COLO668 (cell line): ENCODE data around the gene ASB4.

ENCODE experiments used
- DNase-seq: peaks from one replicate; lab custom pipeline; 2025; ENCODE audit not compliant: unreplicated experiment; lab: John Stamatoyannopoulos, UW

Gene ASB4

DNA sequence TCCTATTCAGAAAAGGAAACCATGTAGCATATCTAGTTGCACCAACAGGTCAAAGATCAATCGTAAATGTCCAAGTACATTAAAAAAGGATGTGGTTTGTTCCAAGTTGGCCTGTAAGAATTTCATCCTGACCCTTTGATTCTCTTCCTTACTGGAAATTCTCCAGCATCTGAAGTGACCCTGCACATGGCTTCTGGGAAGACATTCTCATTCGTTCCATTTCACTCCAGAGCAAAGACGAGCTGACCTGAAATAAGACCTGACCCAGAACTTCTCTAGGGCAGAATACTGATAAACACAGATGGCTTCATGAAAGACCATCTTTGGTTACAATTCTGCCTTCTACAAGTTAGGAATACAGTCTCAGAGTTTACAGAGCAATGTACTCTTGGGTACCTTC is 39.8 kb downstream of the ASB4 start:
- DNase-seq: no peak

DNA sequence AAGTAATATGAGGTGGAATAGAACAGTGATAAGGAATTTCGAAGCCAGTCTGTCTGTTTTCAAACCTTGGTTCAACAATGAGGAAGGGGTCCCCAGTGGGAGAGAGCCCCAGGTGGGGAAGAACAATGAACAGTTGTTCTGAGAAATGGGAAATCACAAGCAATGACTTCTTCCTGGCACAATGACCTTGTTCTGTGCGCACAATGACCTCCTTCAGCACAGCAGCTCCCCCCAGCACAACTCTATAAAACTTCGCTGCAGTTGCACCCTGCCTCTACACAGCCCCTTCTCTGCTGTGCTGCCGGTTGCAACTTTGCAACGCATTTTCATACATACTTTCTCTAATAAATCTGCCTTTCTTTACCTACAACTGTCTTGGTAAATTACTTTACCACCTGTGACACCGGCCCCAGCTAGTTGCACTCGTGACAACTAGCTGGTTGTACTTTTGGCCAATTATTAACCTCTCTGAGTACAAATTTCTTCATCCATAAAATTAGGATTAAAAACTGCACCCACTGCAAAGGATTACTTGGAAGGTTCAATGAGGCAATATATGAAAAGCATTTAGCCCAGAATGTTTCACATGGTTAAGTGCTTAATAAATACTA is 40.5 kb downstream of the ASB4 start:
- DNase-seq: no peak

DNA sequence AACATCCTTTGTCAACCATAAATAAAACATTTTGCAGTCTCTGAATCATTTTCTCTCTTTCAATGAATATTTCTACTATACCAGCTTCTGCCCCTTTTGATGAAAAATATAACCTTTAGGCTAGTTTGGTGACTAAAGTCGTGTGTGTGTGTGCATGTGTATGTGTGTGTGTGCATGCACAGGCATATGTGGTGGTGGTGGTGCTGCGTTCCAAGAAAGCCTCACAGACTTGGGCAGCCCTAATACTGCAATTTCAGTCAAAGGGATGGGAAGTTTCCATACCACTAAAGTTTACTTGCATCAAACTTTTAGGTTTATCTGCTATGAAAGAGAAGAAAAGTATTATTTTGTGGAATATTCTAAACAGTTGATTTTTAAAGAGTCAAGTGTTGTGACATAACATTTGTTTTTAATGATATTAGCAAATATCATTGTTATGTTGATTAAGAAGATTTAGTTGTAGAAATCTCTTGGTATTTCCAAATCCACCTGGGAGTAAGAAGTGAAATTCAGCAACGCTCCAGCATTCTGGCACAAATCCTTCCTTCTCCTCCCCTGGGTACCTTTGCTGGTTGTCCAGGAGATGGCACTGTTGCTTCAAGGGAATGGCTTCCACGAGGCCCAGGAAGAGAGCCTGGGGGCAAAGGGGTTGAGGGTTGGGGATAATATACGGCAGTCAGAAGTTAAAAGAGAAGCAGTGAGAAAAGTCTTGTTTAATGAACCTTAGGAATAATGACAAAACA is 41.5 kb downstream of the ASB4 start:
- DNase-seq: peak; percentile 45

DNA sequence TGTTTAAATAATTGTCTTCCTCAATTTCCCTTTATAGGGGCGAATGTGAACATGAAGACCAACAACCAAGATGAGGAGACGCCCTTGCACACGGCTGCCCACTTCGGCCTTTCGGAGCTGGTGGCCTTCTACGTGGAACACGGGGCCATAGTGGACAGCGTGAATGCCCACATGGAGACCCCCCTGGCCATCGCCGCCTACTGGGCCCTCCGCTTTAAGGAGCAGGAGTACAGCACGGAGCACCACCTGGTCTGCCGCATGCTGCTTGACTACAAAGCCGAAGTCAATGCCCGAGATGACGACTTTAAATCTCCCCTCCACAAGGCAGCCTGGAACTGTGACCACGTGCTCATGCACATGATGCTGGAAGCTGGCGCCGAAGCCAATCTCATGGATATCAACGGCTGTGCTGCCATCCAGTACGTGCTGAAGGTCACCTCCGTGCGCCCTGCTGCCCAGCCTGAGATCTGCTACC is 42.1 kb downstream of the ASB4 start:
- DNase-seq: no peak

DNA sequence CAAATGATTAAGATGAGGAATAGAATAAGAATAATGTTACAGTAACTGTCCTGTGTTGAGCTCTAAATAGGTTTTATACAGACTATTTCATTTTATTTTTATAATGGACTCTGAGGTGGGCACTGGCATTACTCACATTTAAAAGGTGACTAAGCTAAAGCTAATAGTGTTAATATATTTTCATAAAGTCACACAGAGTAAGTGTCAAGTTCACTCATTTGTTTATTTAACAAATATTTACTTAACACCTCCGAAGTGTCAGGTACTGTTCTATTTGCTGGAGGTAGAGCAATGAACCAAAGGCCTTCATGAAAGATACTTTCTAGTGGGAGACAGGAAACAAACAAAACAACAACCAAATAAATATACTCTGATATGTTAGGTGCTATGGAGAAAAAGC is 44.0 kb downstream of the ASB4 start:
- DNase-seq: no peak

DNA sequence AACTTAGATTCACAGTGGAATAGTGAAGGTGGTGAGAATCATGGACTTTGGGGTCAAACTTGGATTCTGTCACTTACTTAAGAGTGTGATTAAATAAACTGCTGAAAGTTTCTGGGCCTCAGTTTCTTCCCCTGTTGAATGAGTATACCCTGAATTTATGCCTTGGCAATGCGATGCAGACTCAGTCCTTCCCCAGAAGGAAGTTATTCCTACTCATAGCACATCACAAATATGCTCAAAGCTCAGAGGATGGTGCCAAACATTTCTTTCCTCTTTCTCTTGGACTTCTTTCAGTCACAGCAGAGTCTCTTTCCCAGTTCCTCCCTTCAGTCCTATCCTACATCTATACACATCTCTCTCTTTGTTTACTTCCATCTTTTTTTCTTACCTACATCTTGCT is 45.1 kb downstream of the ASB4 start:
- DNase-seq: no peak

DNA sequence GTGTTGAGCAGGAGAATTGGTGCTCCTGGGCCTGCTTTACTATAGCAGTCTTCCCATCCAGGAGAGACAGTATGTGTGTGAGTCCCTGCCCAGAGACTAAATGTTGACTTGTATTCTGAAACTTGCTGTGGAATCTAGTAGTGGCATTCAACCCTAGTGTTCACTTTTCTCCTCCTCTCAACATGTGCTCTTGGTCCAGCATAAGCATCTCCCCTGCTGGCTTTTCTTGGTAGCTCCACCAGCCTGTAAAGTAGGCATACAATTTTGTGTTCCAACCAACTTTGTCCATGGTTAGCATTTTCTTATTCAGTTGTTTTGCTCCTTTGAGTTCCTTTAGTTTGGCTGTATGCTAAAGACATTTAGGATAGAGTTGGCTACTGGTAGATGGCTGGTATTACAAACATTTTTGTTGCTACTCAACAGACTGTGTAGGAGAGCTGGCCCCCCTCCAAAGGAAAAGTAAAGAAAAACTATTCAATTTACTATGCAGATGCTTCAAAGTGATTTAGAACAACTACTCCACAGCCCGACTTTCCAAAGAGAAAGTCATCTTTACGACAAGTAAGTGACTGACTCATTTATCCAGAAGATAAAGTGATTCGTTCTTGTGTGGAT is 46.0 kb downstream of the ASB4 start:
- DNase-seq: no peak

DNA sequence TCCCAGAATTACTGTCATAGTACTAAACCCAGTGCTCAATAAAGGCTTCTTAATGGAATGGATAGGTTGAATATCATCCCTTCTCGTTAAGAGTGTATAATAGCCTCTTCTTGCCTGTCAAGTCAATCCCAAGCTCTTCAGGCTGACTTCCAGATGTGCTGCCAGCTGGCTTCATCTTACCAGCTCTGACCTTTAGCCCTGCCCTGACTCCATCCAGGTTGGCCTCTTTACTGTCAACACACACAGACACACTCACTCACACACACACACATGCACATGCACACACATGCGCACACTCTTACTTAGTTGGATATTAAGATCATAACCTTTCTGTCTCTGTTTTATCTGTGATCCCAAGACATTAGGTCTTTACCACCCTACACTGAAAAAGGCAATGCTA is 49.1 kb downstream of the ASB4 start:
- no peak for DNase-seq

DNA sequence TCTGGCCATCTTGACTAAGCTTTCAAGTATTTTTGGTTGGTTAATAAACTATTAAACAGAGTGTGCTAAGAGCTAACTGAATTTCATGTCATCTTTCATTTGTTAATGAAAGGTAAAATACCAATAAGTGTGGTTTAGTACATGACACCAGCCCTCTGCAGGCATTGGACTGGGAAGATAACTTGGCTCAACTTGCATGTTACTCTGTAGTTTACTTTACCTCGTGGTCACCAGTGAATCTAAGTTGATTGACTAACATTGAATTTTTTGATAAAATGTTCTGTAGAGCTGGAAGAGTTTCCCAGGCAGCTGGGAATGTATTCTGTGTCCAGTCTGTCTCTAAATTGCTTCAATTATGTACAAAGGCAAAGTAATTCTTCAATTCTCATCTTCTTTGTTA is 49.9 kb downstream of the ASB4 start:
- no peak for DNase-seq

DNA sequence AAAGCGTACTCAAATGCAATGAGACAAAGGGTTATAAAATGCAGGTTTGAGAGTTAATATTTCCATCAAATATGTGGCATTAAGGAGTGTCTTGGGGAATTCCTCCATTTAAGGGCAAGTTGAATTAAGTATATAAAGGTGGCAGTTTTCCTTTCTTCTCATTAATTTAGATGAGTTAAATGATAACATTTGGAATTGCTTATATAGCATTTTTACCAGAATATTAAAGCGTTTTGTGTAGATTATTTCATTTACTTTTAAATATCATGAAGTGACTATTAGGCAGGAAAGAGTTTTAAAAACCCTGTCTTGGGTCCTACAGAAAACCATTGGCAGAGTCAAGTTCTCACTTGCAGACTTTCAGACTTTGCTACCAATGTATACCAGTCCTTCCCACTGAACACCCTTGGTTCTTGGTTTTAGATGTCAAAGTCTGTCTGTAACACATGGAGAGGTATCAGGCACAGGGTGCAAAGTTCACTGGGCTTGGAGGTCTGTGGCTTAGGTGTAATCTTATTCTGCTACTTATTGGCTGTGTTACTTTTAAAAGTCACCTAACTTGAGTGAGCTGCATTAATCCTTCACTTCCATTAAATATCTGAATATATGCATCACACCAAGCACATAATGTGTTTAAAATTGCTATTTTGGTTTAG is 51.0 kb downstream of the ASB4 start:
- no peak for DNase-seq

DNA sequence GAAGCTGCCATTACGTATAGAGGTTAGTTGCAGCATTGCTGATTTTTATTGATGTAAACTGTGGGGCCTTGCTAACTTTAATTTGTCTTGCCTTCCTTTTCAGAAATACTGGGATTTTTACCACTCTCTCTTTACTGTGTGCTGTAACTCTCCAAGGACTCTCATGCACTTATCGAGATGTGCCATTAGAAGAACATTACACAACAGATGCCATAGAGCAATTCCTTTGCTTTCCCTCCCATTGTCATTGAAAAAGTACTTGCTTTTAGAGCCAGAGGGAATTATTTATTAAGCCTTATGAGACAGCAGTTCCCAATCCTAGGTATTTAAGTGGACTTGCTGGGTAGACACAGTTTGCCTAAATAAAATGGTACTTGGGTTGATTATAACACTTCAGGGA is 51.7 kb downstream of the ASB4 start:
- no peak for DNase-seq

DNA sequence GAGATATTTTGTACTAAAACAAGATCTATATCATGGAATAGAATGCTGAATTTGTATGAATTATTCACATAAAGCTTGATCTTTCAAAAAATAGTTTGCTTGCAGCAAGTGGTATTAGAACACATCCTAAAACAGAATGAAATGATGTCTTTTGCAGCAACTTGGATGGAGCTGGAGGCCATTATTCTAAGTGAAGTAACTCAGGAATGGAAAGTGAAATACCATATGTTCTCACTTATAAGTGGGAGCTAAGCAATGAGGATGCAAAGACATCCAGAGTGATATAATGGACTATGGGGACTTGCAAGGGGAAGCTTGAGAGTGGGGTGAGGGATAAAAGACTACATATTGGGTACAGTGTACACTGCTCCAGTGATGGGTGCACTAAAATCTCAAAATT is 53.7 kb downstream of the ASB4 start:
- DNase-seq: no peak

DNA sequence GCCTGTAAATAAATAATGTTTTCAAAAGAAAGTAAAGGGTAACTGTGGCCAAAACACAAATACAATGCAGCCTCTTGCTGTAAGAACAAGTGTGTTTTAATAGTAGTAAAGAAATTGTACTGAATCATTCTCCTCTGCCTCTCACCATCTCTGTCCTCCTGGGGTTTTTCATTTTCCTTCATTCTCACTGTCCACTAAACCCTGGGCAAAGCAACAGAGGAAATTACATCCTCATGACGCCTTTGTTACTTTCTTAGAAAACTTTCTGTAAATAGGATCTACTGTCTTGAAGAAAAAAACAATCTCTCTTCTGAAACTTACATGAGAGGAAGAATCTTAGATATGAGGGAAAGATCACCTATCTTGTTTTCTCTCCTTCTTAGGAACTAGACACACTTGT is 54.6 kb downstream of the ASB4 start:
- no peak for DNase-seq

DNA sequence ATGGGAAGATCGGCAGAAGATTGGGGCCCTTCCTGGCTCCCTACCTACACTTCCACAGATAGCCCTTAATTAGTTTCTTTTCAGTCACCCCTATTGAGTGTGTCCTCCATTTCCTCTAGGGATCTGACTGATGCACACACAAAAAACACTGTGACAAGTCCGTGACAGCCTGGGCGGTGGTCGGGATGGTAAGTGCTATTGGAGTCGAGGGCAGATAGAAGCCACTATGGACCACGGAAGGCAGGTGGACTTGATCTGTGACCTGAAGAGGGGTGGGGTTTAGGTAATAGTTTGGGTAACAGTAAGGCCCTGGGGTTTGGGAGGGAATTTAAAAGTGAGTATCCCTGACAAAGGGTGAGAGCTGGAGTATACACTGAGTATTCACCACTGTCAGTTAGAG is 57.6 kb downstream of the ASB4 start:
- DNase-seq: no peak

DNA sequence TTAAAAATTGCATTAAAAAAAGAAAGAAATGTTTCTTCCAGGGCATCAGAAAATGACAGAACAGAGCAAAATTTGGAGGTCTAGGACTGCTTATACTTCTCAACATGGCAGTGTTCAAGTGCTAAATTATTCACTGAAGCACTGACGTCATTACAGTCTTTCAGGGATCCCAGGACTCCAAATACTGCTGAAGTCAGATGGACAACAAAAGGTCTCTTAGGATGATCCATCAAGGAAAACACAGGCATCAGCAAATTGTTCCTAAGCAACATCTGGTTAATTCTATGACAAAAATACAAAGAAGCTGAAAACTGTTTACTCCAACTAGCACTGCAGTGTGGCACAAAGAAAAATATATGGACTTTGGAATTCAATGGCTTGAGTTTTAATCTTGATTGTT is 58.4 kb downstream of the ASB4 start:
- no peak for DNase-seq

DNA sequence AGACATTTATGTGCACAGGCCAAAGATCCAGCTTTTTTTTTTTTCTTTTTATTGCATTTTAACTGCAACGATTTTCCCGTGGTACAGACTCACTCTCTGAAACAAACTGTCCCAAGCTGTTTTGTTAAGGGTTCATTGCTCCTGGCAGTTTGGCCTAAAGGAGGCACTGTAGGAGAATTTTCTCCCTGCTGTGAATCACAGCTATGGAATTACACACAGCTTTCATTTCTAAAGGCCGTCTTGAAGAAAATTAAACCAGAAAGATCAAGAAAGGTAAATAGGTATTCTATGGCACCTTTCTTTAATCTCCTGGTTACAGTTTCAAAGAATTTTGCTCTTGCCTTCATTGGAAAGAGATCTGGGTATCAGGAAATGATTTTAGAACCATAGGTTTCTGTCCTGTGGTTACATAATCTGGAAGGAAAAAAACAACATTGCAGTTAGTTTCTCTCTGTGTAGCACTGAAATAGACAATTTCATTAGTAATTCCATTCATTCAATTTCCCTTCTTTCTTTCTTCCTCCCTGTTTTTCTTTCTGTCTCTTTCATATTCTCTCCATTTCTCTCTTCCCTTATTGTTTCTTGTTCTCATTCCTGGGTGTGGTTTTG is 59.4 kb downstream of the ASB4 start:
- no peak for DNase-seq

DNA sequence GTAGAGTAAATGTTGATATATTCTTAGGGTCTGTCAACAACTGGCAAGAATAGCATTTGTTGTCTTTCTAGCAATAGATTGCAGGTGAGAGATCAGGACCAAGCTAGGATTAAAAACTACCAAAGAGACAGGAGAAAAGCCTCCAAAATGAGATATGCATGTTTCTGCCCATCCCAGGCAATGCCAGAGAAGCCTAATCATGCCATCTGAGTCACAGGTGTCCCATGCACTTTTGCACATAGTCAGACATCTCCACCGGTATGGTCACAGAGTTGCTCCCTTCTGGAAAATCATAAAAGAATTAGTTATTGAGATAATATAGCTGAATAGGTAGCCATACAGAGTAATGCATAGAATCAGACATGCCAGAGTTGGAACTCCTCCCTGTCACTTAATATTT is 59.9 kb downstream of the ASB4 start:
- DNase-seq: no peak

DNA sequence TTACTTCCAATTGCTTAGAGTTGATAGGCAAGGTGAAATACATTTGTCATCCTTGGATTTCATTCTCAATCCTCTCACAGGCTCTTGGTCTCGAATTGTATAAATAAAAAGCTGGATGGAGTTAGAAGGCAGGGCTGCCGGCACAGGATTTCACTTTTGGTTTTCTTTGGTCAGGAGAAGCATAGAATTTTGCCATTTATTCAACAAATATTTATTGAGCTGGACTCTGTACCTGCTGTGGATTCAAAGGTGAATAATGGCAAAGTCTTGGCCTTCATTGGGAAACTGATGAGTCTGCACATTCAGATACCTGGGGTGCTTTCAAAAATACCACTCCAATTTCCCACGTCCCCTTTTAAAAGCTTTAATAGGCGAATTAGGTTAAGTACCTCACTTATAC is 60.9 kb downstream of the ASB4 start:
- DNase-seq: no peak

DNA sequence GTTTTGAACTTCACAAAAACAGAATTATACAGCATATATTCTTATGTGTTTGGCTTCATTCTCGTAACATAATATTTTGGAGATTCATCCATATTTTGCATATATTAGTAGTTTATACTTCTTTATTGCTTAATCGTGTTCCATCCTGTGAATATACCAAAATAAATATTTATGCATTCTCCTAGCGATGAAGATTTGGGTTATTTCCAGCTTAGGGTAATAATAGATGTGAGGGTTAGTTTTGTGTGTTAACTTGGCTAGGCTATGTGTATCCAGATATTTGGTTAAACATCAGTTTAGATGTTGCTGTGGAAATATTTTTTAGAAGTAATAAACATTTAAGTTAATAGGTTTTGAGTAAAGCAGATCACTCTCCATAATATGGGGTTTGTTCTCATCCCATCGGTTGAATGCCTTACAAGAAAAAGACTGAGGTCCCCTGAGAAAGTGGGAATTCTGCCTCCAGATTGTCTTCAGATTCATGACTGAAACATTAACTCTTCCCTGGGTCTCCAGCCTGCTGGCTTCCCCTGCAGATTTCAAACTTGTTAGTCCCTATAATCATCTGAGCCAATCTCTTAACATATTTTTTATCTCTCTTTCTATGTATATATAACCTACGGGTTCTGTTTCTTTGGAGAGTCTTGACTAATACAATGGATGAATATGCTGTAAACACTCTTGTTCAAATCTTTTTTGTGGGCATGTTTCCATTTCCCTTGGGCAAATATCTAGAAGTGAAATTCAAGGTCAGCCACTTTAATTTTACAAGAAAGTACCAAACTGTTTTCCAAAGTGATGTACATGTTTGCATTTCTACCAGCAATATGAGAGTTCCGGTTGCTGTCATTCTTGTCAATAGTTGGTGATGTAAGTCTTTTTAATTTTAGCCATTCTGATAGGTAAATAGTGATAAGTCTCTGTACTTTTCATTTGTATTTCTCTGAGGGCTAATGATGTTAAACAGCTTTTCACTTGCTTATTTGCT is 61.9 kb downstream of the ASB4 start:
- DNase-seq: no peak

DNA sequence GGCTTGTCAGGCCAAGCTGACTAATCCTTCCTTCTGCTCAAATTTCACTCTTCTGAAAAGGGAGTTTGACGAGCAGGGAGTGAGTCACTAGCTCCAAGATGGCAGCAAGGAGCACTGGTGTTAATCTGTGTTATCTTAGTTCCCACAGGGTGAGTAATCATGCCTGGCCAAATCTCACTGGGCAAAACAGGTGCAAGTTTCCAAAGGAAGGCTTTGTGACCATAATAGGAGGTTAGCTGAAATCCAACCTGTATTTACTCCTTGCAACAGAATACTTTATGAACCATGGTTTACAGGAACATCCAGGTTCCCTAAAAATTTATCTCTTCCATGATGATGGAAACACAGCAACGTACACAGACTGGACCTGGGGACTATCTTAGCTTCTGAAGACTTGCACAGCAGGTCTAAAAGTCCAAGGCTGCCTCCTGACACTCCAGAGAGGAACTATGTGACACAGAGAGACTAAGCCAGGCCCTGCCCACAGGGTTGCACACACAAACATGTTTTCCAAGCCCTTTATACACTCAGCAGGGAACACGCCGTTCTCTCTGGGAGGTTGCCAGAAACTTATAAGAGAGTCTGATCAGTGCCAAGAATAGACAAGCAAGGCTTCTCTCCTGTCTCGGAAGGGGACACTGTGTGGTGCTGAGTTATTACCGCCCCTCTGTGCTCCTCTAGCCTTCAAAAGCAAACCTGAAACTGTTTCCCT is 64.2 kb downstream of the ASB4 start:
- DNase-seq: no peak
